Measurements from ENCODE around the gene MIGA1. TPM values are rescaled to one million over a fixed set of nuclear protein-coding genes. Genes with fewer than 3 reads are reported as not detected.
A peak's percentile ranks its signal among the peaks of the same experiment; 100 is the strongest.

The MIGA1 gene
- total RNA-seq, 3 donors from 2014 or later (not counting 1 experiment from before 2014, with no cell fraction given) = 13.6 to 16.9 (median 15.6) TPM

- Histone ChIP-seq H3K9me3 (ENCODE audit: control insufficient read depth, insufficient read depth, low read length) (no peaks in the 10 kb centered on the region), H3K36me3 (ENCODE audit: control insufficient read depth, insufficient read depth, low read length) (no peaks in the 10 kb centered on the region), H3K4me3 (ENCODE audit: low read length) (peak within 1 kb of the TSS; percentile 20), H3K4me1 (ENCODE audit: control insufficient read depth, insufficient read depth, low read length) (peaks cover 11% of the 10 kb centered on the region), H3K27ac (ENCODE audit: low read length) (no peak within 1 kb of the TSS), H3K27me3 (ENCODE audit: control insufficient read depth, insufficient read depth, low read length) (peaks cover 11% of the 10 kb centered on the region)
- Mint-ChIP-seq H3K9me3 (no peaks in the 10 kb centered on the region), H3K27ac (no peak within 1 kb of the TSS), H3K27me3 (ENCODE audit: low read depth in 2 of 2) (peaks cover 6 to 16% of the 10 kb centered on the region in 2 donors), H3K4me3 (peak within 1 kb of the TSS; percentile 67), H3K36me3 (no peaks in the 10 kb centered on the region), H3K4me1 (peaks cover 7 to 19% of the 10 kb centered on the region in 2 donors)
- no peak for TF ChIP-seq CTCF (IDR thresholded peaks at IDR 0.05)
- no peak for DNase-seq
- WGBS (ENCODE audit: insufficient coverage) = 11% methylated on average over 31 of the region's 36 CpGs
- intact Hi-C loops (cut with micrococcal nuclease) = no loop called here
- ATAC-seq = peak in 2 of 3 donors; percentile 14 to 47
Measured at GRCh38 chr1:77888081-77888780, 108.8 kb downstream of the MIGA1 start, which contains the start of gene NEXN. NEXN (plus strand) TSS chr1:77888624; CDS start chr1:77916107, 27,483 bp downstream.

DNA sequence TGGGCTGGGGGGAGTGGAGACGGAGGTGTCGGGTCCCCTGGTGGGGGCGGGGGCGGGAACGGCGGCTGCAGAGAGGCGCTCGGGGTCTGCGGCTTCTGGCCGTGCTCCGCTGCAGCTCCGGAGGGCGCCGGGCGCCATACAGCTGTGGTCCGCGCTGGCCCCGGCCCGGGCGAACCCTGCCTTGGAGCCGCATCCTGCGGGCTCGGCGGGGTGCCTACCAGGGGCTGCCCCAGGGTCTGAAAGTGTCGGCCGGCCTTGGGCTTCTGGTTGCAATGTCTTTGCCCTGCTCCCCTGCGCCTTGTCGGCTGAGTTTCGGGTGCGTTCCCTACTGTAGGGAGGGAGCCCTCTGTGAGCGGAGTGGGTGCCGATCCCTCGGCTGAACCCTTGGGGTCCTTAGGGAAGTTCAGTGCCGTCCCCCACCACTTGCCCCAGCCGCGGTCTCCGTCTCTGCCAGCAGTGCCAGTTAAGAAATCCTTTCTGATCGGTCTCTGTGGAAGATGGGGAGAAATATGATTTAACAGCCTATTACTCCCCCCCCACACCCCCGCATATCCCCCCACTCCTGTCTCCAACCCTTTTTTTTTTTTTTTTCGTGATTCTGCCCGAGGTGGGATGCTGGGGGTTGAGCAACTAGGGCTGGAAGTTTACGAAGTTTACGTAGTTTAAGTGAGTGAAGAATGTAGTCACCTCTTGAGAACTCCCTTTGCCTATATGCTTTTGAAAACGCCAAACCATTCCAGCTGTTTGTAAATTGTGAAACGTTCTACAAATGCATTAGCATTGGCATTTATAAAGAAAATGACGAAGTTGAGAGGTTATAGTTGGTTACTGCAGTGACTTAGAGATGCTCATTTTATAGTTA lies 109.6 kb downstream of the MIGA1 start:
- DNase-seq (peak; percentile 7 to 21), ATAC-seq (peak; percentile 68 to 92 (median 73))
- no peak for TF ChIP-seq CTCF (IDR thresholded peaks at IDR 0.05)
- intact Hi-C loops (cut with micrococcal nuclease) = no loop called here
- no peaks in the 10 kb centered on the region for H3K36me3 Mint-ChIP-seq
- H3K27ac Mint-ChIP-seq = no peak overlapping the region
- 4% methylated on average over 42 of the region's 46 CpGs for WGBS (ENCODE audit: insufficient coverage)
- peaks cover 11% of the 10 kb centered on the region for H3K4me1 ChIP-seq (ENCODE audit: control insufficient read depth, insufficient read depth, low read length)
- H3K4me3 Mint-ChIP-seq = peak overlapping the region; percentile 67
- peak overlapping the region; percentile 20 for H3K4me3 ChIP-seq (ENCODE audit: low read length)
- peaks cover 6 to 16% of the 10 kb centered on the region in 2 donors for H3K27me3 Mint-ChIP-seq (ENCODE audit: low read depth in 2 of 2)
- H3K9me3 ChIP-seq (ENCODE audit: control insufficient read depth, insufficient read depth, low read length) = no peaks in the 10 kb centered on the region
- H3K4me1 Mint-ChIP-seq = peaks cover 7 to 19% of the 10 kb centered on the region in 2 donors
- H3K36me3 ChIP-seq (ENCODE audit: control insufficient read depth, insufficient read depth, low read length) = no peaks in the 10 kb centered on the region
- H3K9me3 Mint-ChIP-seq = no peaks in the 10 kb centered on the region
- no peak overlapping the region for H3K27ac ChIP-seq (ENCODE audit: low read length)
- H3K27me3 ChIP-seq (ENCODE audit: control insufficient read depth, insufficient read depth, low read length) = peaks cover 11% of the 10 kb centered on the region

DNA sequence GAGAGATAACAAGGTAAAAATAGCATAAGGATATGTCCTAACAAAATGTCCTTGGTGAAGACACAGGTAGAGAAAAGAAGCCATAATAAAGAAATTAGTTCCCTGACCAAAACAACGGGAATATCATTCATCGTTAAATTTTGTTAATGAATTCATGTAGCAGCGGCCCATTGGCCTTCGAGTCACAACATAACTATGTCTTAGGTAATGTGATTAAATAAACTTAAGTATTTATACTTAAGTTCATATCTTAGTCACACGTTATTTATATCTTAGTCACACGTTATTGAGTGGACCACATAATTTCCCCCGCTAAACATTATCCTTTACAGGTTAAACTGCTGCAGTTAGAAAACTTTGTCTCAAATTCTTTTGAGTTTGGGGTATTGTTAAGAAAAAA lies 110.2 kb downstream of the MIGA1 start:
- Histone ChIP-seq H3K4me3 (ENCODE audit: low read length) (no peak overlapping the region), H3K27ac (ENCODE audit: low read length) (no peak overlapping the region), H3K4me1 (ENCODE audit: control insufficient read depth, insufficient read depth, low read length) (peaks cover 11% of the 10 kb centered on the region), H3K9me3 (ENCODE audit: control insufficient read depth, insufficient read depth, low read length) (no peaks in the 10 kb centered on the region), H3K36me3 (ENCODE audit: control insufficient read depth, insufficient read depth, low read length) (no peaks in the 10 kb centered on the region), H3K27me3 (ENCODE audit: control insufficient read depth, insufficient read depth, low read length) (peaks cover 11% of the 10 kb centered on the region)
- TF ChIP-seq CTCF (IDR thresholded peaks at IDR 0.05) = no peak
- 92% methylated on average over 2 of the region's 7 CpGs for WGBS (ENCODE audit: insufficient coverage)
- intact Hi-C loops (cut with micrococcal nuclease) = no loop called here
- no peak overlapping the region for H3K27ac Mint-ChIP-seq
- H3K36me3 Mint-ChIP-seq = no peaks in the 10 kb centered on the region
- peaks cover 6 to 16% of the 10 kb centered on the region in 2 donors for H3K27me3 Mint-ChIP-seq (ENCODE audit: low read depth in 2 of 2)
- H3K4me3 Mint-ChIP-seq = peak overlapping the region; percentile 67
- H3K4me1 Mint-ChIP-seq = peaks cover 7 to 19% of the 10 kb centered on the region in 2 donors
- no peak for ATAC-seq
- H3K9me3 Mint-ChIP-seq = no peaks in the 10 kb centered on the region
- no peak for DNase-seq

Data from natural killer cell (primary cell).